GM12891 (cell line): Measurements from ENCODE around the gene CPAMD8.

Source experiments
- DNase-seq: peaks from one replicate; pipeline ENCODE4 v3.0.0; 2011; ENCODE audit warnings: low spot score; ENCODE audit not compliant: insufficient read length
- FAIRE-seq: peaks from 2 replicates; lab custom pipeline; 2011; peaks lifted over from hg19 to GRCh38; lab: Jason Lieb, UNC
- PAX5 ChIP-seq: IDR thresholded peaks from 2 replicates; pipeline ENCODE4 v1.6.1; 2011; ENCODE audit warnings: low read length, moderate library complexity, mild to moderate bottlenecking; ENCODE audit not compliant: insufficient read depth, severe bottlenecking
- POLR2A ChIP-seq: IDR thresholded peaks from 2 replicates; pipeline ENCODE4 v1.6.1; 2011; ENCODE audit warnings: low read depth, low read length, control low read depth
- POLR2AphosphoS5 ChIP-seq: IDR thresholded peaks from 2 replicates; pipeline ENCODE4 v1.6.1; 2011; ENCODE audit warnings: low read depth, low read length, control low read depth
- POU2F2 ChIP-seq: IDR thresholded peaks from 2 replicates; pipeline ENCODE4 v1.6.1; 2011; ENCODE audit warnings: low read depth, mild to moderate bottlenecking, control low read depth, low read length, moderate library complexity
- SPI1 ChIP-seq: IDR thresholded peaks from 2 replicates; pipeline ENCODE4 v1.6.1; 2011; ENCODE audit warnings: low read depth, low read length, control low read depth
- TAF1 ChIP-seq: IDR thresholded peaks from 2 replicates; pipeline ENCODE4 v1.6.1; 2011; ENCODE audit warnings: low read depth, low read length, control low read depth

CPAMD8 gene

DNA sequence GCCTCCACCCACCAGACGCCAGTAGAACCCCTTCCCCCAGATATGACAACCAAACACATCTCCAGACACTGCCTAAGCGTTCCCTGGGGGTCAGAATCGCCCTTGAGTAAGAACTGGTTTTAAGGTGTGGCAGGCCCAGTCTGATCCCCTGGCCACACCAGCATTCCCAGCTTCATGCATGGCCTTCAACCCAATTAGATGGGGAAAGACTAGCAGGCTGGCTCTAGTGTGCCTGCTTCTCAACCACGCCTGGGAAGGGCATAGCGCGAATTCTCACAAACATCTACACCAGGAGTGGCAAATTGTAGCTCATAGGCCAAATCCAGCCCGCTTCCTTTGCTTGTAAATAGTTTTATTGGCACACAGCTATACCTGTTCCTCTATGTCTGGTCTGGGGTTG lies 35.1 kb upstream of the CPAMD8 start:
- DNase-seq: no peak
- FAIRE-seq: no peak
- TF ChIP-seq POLR2AphosphoS5 (no peak), POU2F2 (no peak), TAF1 (no peak), POLR2A (no peak), SPI1 (no peak), PAX5 (no peak)

DNA sequence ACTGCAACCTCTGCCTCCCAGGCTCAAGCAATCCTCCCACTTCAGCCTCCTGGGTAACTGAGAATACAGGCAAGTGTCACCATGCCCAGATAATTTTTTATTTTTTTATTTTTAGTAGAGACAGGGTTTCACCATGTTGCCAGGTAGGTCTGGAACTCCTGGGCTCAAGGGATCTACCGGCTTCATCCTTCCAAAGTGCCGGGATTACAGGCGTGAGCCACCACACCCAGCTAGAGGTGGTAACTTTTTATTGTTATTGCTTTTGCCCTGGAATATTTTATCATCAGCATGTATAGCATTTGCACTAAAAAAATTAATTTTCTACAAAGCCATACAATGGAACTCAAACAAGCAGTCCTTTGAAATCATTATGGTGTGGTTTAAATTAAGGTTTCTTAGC lies 34.6 kb upstream of the CPAMD8 start:
- FAIRE-seq (no peak), DNase-seq (no peak)
- no peak for TF ChIP-seq POLR2A

- DNase-seq (no peak), FAIRE-seq (no peak)
- TF ChIP-seq SPI1: no peak
- TF ChIP-seq POU2F2: no peak
- no peak for TF ChIP-seq POLR2AphosphoS5
- TF ChIP-seq PAX5: no peak
- no peak for TF ChIP-seq TAF1
- TF ChIP-seq POLR2A: no peak
Measured at GRCh38 chr19:17060802-17061201, 34.2 kb upstream of the CPAMD8 start.

GRCh38 chr19:17058236-17058635 lies 31.6 kb upstream of the CPAMD8 start:
- FAIRE-seq: no peak
- no peak for DNase-seq
- TF ChIP-seq TAF1 (no peak), POU2F2 (no peak)

DNA sequence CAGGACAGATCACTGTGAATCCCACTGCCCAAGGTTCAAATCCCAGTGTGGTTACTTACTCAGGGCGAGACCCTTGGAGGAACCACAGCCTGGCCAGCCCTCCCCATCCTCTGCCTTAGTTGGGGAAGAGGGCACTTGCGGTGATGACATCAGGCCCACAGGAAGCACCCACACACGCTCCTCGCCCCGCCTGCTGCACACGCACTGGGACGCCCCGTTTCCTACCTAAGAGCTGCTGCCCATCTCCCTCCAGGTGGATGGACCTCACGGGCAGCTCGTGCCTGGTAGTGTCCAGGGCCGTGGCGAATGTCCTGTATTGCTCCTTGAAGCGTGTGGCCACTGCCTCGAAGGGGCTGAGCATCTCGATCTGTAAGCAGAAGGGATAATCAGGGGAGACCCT lies 29.0 kb upstream of the CPAMD8 start:
- FAIRE-seq: no peak
- DNase-seq: no peak
- TF ChIP-seq SPI1 (no peak), PAX5 (no peak), POLR2AphosphoS5 (no peak), TAF1 (no peak), POU2F2 (no peak), POLR2A (no peak)

GRCh38 chr19:17054746-17055145 lies 28.1 kb upstream of the CPAMD8 start:
- FAIRE-seq (no peak), DNase-seq (no peak)
- TF ChIP-seq PAX5: no peak
- TF ChIP-seq TAF1: no peak
- no peak for TF ChIP-seq POLR2AphosphoS5
- no peak for TF ChIP-seq POLR2A
- no peak for TF ChIP-seq SPI1
- no peak for TF ChIP-seq POU2F2

DNA sequence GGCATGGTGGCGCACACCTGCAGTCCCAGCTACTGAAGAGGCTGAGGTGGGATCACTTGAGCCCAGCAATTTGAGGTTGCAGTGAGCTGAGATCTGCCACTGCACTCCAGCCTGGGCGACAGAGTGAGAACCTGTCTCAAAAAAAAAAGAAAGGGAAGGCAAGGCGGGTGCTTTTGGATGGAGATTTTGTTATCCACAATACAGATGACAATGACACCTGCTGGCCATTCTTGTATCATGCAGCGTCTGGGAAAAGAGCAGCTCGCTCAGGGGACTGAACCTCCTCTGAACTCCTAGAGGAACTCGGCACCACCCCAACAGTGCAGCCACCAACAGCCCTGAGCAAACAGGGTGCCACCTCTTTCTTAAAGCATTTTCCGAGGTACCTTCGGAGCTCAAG lies 25.8 kb upstream of the CPAMD8 start:
- no peak for DNase-seq
- TF ChIP-seq PAX5: no peak
- no peak for TF ChIP-seq TAF1
- no peak for TF ChIP-seq POLR2A
- TF ChIP-seq SPI1: no peak
- TF ChIP-seq POLR2AphosphoS5: no peak
- TF ChIP-seq POU2F2: no peak
- FAIRE-seq: no peak

- TF ChIP-seq POU2F2 (no peak), TAF1 (no peak), POLR2AphosphoS5 (no peak), PAX5 (no peak), POLR2A (no peak), SPI1 (no peak)
- no peak for DNase-seq
- FAIRE-seq: no peak
Measured at GRCh38 chr19:17049711-17050280, 23.2 kb upstream of the CPAMD8 start.

DNA sequence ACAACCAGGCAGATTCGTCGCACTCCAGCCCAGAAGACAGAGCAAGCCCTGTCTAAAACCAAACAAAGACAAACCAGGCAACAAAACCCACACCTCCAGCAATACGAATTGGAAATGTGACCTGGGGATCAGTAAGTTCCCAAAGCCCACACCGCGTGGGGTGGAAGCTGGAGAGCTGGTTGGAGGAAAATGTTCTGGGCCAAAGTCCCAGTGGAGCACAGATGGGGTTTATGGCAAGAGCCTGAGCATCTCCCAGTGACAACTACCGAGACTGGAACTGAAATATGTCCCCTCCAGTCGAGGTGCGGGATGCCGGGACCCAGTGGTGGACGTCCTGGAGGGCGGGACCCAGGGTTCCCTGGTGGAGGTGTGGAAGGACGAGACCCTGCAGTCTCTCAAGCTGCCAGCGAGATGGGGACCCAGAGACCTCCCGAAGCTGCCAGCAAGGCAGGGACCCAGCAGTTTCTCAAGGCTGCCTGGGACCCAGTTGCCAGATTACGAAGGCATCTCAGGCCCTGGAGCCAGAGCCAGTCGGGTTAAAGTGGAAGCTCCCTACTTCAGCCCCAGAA lies 22.4 kb upstream of the CPAMD8 start:
- no peak for FAIRE-seq
- no peak for DNase-seq
- TF ChIP-seq POLR2A (no peak), POLR2AphosphoS5 (no peak), TAF1 (no peak), SPI1 (no peak), POU2F2 (no peak), PAX5 (no peak)

DNA sequence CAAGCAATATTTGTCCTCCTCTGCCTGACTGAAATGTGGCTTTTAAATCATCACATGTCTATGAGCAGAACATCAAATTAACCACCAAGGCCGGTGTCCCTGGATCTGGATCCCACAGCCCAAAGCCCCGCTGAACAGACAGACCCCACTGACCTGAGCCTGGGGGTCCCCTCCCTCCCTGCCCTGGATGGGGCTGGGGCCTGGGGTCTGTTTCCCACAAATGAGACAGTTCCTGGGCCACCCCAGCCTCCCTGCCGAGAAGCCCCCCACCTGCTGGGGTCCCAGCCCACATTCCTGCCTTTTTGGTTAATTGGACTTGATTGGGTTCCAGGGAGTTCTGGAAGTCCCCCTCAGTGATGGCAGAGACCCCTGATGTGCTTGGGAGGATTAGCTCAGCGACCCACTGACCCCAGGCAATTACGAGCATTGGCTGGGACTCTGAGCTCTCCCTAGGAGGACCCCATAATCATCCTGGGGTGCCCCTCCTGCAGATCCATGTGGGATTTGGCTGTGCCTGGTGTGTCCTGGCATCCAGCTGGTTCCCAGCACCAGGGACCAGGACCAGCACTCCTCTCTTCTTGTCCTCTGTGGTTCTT lies 19.4 kb upstream of the CPAMD8 start:
- TF ChIP-seq PAX5 (no peak), POU2F2 (no peak), POLR2A (no peak), POLR2AphosphoS5 (no peak), SPI1 (no peak), TAF1 (no peak)
- DNase-seq (no peak), FAIRE-seq (no peak)
